ENCODE results near the gene PPCDC. TPM values are rescaled to one million over a fixed set of nuclear protein-coding genes. Genes with fewer than 3 reads are reported as not detected.

PPCDC gene
- total RNA-seq, 3 donors from 2014 or later (not counting 1 experiment from before 2014, with no cell fraction given), result 21.3 to 32.3 (median 27.0) TPM

- H3K27me3 Mint-ChIP-seq (ENCODE audit: low read depth in 2 of 2), result no peaks in the 10 kb centered on the region
Observed at GRCh38 chr15:75037685-75038084, 14.3 kb downstream of the PPCDC start.

GRCh38 chr15:75038231-75038630 is 14.8 kb downstream of the PPCDC start:
- Mint-ChIP-seq H3K4me3 (no peak overlapping the region), H3K9me3 (no peaks in the 10 kb centered on the region), H3K27me3 (ENCODE audit: low read depth in 2 of 2) (no peaks in the 10 kb centered on the region), H3K27ac (peak overlapping the region; percentile 4 to 86), H3K4me1 (peaks cover 41 to 50% of the 10 kb centered on the region in 2 donors), H3K36me3 (no peaks in the 10 kb centered on the region)
- Histone ChIP-seq H3K4me3 (ENCODE audit: low read length) (no peak overlapping the region), H3K27ac (ENCODE audit: low read length) (no peak overlapping the region), H3K9me3 (ENCODE audit: control insufficient read depth, insufficient read depth, low read length) (no peaks in the 10 kb centered on the region), H3K27me3 (ENCODE audit: control insufficient read depth, insufficient read depth, low read length) (no peaks in the 10 kb centered on the region), H3K4me1 (ENCODE audit: control insufficient read depth, insufficient read depth, low read length) (peaks cover 38% of the 10 kb centered on the region), H3K36me3 (ENCODE audit: control insufficient read depth, insufficient read depth, low read length) (no peaks in the 10 kb centered on the region)
- no peak for DNase-seq
- intact Hi-C loops (cut with micrococcal nuclease), result no loop called here
- WGBS (ENCODE audit: insufficient coverage), result 69% methylated on average over 3 of the region's 3 CpGs
- no peak for ATAC-seq
- TF ChIP-seq CTCF (IDR thresholded peaks at IDR 0.05), result no peak

More at GRCh38 chr15:75037685-75038084, 14.3 kb downstream of the PPCDC start:
- peaks cover 35 to 44% of the 10 kb centered on the region in 2 donors for H3K4me1 Mint-ChIP-seq
- no peaks in the 10 kb centered on the region for H3K9me3 ChIP-seq (ENCODE audit: control insufficient read depth, insufficient read depth, low read length)
- intact Hi-C loops (cut with micrococcal nuclease), result no loop called here
- H3K36me3 ChIP-seq (ENCODE audit: control insufficient read depth, insufficient read depth, low read length), result no peaks in the 10 kb centered on the region
- no peak overlapping the region for H3K27ac ChIP-seq (ENCODE audit: low read length)
- no peaks in the 10 kb centered on the region for H3K36me3 Mint-ChIP-seq
- H3K27me3 ChIP-seq (ENCODE audit: control insufficient read depth, insufficient read depth, low read length), result no peaks in the 10 kb centered on the region
- ATAC-seq (peak in 2 of 3 donors; percentile 60 to 66), DNase-seq (no peak)
- H3K27ac Mint-ChIP-seq, result peak overlapping the region; percentile 4 to 86
- H3K4me1 ChIP-seq (ENCODE audit: control insufficient read depth, insufficient read depth, low read length), result peaks cover 32% of the 10 kb centered on the region
- no peaks in the 10 kb centered on the region for H3K9me3 Mint-ChIP-seq
- WGBS (ENCODE audit: insufficient coverage), result 58% methylated on average over 6 of the region's 6 CpGs
- H3K4me3 Mint-ChIP-seq, result no peak overlapping the region
- no peak overlapping the region for H3K4me3 ChIP-seq (ENCODE audit: low read length)
- no peak for TF ChIP-seq CTCF (IDR thresholded peaks at IDR 0.05)

GRCh38 chr15:75042730-75043508 is 19.5 kb downstream of the PPCDC start:
- ATAC-seq, result peak; percentile 86 to 92 (median 89)
- H3K4me1 Mint-ChIP-seq, result peaks cover 62 to 72% of the 10 kb centered on the region in 2 donors
- H3K27me3 ChIP-seq (ENCODE audit: control insufficient read depth, insufficient read depth, low read length), result no peaks in the 10 kb centered on the region
- peak; percentile 70 to 81 for DNase-seq
- intact Hi-C loops (cut with micrococcal nuclease), result loop anchor here (1.0 to 2.0 kb wide), 4 partner anchors 14 to 159 kb away; no protein-coding TSS in a partner anchor
- peaks cover 67% of the 10 kb centered on the region for H3K4me1 ChIP-seq (ENCODE audit: control insufficient read depth, insufficient read depth, low read length)
- 5% methylated on average over 11 of the region's 12 CpGs for WGBS (ENCODE audit: insufficient coverage)
- H3K27ac ChIP-seq (ENCODE audit: low read length), result peak overlapping the region; percentile 96
- peak overlapping the region; percentile 39 for H3K4me3 Mint-ChIP-seq
- no peaks in the 10 kb centered on the region for H3K27me3 Mint-ChIP-seq (ENCODE audit: low read depth in 2 of 2)
- H3K36me3 ChIP-seq (ENCODE audit: control insufficient read depth, insufficient read depth, low read length), result no peaks in the 10 kb centered on the region
- peak; percentile 61 for TF ChIP-seq CTCF (IDR thresholded peaks at IDR 0.05)
- no peaks in the 10 kb centered on the region for H3K36me3 Mint-ChIP-seq
- H3K27ac Mint-ChIP-seq, result peak overlapping the region; percentile 86 to 89
- no peaks in the 10 kb centered on the region for H3K9me3 ChIP-seq (ENCODE audit: control insufficient read depth, insufficient read depth, low read length)
- no peaks in the 10 kb centered on the region for H3K9me3 Mint-ChIP-seq
- no peak overlapping the region for H3K4me3 ChIP-seq (ENCODE audit: low read length)

Data from natural killer cell (primary cell).